Peyer's patch (tissue), 4 donors: Measurements from ENCODE around the gene BCKDHA.

Experiments used
- CTCF ChIP-seq, 6 experiments: fragments of 450-650 bp in 4 of 6; fragments of 200-600 bp in 2 of 6; sonication (generic) in 1 of 6; IDR thresholded peaks; one replicate each; pipeline ENCODE4 v1.5.1; 2017 to 2019; ENCODE audit warnings: antibody characterized with exemption in 6 of 6, mild to moderate bottlenecking in 3 of 6, moderate library complexity in 1 of 6
- POLR2A ChIP-seq, 2 donors: fragments of 450-650 bp; IDR thresholded peaks; one replicate each; pipeline ENCODE4 v1.5.1; 2017; ENCODE audit warnings: antibody characterized with exemption in 2 of 2, mild to moderate bottlenecking in 2 of 2, moderate library complexity in 2 of 2

GRCh38 chr19:41426952-41427646 is 29.5 kb downstream of the BCKDHA start, which contains the start of gene B3GNT8:
- TF ChIP-seq CTCF (IDR thresholded peaks at IDR 0.05) (no peak), POLR2A (IDR thresholded peaks at IDR 0.05) (peak; percentile 97 to 98)
